SK-N-MC (cell line): ENCODE measurements around the gene ZNF691.
"Not testable (repeated sequence)": the region's sequence is repeated elsewhere in the genome, so short reads cannot be mapped to it uniquely, and the experiment has no call there.

Source experiments
- EZH2 ChIP-seq: fragments of 200-600 bp; sonication (generic); IDR thresholded peaks from one replicate; pipeline ENCODE4 v1.6.1; 2017; ENCODE audit warnings: antibody characterized with exemption
- POLR2AphosphoS5 ChIP-seq: IDR thresholded peaks from 2 replicates; pipeline ENCODE4 v1.6.1; 2012; ENCODE audit warnings: mild to moderate bottlenecking, low read depth, low read length, borderline replicate concordance

GRCh38 chr1:42869751-42870150 is 23.3 kb downstream of the ZNF691 start:
- TF ChIP-seq POLR2AphosphoS5, EZH2: not testable (repeated sequence)
